Ovary (tissue), 9 donors: Measurements from ENCODE around the gene VEPH1. TPM values are rescaled to one million over a fixed set of nuclear protein-coding genes. Genes with fewer than 3 reads are reported as not detected.

Source experiments
- DNase-seq, 5 donors: peaks; one replicate each; pipeline ENCODE4 v3.0.0-alpha.2; 2019 to 2020
- H3K27ac ChIP-seq, 2 donors: fragments of 200-600 bp; one replicate each; pipeline versions ENCODE4 v1.5.1 to v1.8.0; 2019 to 2022
- H3K27me3 ChIP-seq: fragments of 200-600 bp; one replicate; pipeline ENCODE4 v1.8.0; 2022
- H3K36me3 ChIP-seq: fragments of 200-600 bp; sonication (generic); one replicate; pipeline ENCODE4 v1.5.1; 2019
- H3K4me1 ChIP-seq: one replicate; pipeline ENCODE4 v1.8.1; 2013; ENCODE audit warnings: mild to moderate bottlenecking, moderate library complexity; ENCODE audit not compliant: insufficient read depth
- H3K4me3 ChIP-seq: fragments of 200-600 bp; sonication (generic); one replicate; pipeline ENCODE4 v1.5.1; 2017
- H3K9me3 ChIP-seq, 2 donors: fragments of 200-600 bp in 1 of 2; sonication (generic) in 1 of 2; one replicate each; pipeline versions ENCODE4 v1.5.1 to v1.8.1; 2013 to 2019; ENCODE audit warnings: mild to moderate bottlenecking in 1 of 2, moderate library complexity in 1 of 2
- EP300 ChIP-seq: sonication (generic); formaldehyde crosslinking; IDR thresholded peaks from one replicate; pipeline ENCODE4 v1.6.1; 2017; ENCODE audit warnings: antibody characterized with exemption
- POLR2A ChIP-seq: fragments of 450-650 bp; IDR thresholded peaks from one replicate; pipeline ENCODE4 v1.6.1; 2017; ENCODE audit warnings: antibody characterized with exemption, mild to moderate bottlenecking, moderate library complexity
- WGBS, 3 donors: extraction: QIAGEN DNeasy Blood & Tissue Kit in 1 of 3; methylation state at CpG; one replicate each; pipeline versions ENCODE4 v1.1.5 to v1.1.7; 2013 to 2017; 5-methylcytosine and 5-hydroxymethylcytosine counted together
- intact Hi-C, 4 donors: fragments of 100-400 bp; cut with DNase I; formaldehyde crosslinking; loops; one replicate each; pipeline versions ENCODE4 v1.11.0 to v1.15.1; 2022 to 2023
- polyA plus RNA-seq, 2 donors: library from polyadenylated mRNA; stranded (reverse); fragments of 200-250 nt in 1 of 2; fragments of 350-450 nt in 1 of 2; fragmentation: Illumina TruSeq in 1 of 2; extraction: RNeasy Lipid Tissue Mini Kit (QIAGEN cat#74804) in 1 of 2; gene quantifications; one replicate each; pipeline ENCODE4 v1.2.3, GENCODE V29; 2013 to 2014
- total RNA-seq, 7 donors: library from RNA; depleted of rRNA in 2 of 7; stranded (reverse); fragments of >200 nt in 2 of 7; fragmentation: NEBNext Ultra II Directional in 3 of 7; extraction: Animal tissue kit (Norgen Biotek cat#: 25700) in 3 of 7; gene quantifications; one replicate each; pipeline versions ENCODE4 v1.1.0 to v1.2.4, GENCODE V29; 2016 to 2023
- TF ChIP-seq, protein P1 (sequence below), 3 donors: fragments of 450-650 bp in 2 of 3; fragments of 200-600 bp in 1 of 3; IDR thresholded peaks; one replicate each; pipeline versions ENCODE4 v1.5.1 to v1.8.0; 2016 to 2022; ENCODE audit warnings: antibody characterized with exemption in 3 of 3, mild to moderate bottlenecking in 1 of 3
- donor health status: DM: no; HTN: no; CAD: no; lungs with moderate emphysema.
- donor health status: DM: no; HTN: no; CAD: no.
- donor health status: Bipolar disorder and iron deficiency.
- donor health status: DM: yes; HTN: yes; CAD: no.
- donor health status: DM: no; HTN: no; CAD: no.
- donor health status: DM: yes; HTN: yes; CAD: no.

The VEPH1 gene
- total and polyA plus RNA-seq, 9 donors: 0.23 to 4.6 (median 1.3) TPM; not detected in 1

DNA sequence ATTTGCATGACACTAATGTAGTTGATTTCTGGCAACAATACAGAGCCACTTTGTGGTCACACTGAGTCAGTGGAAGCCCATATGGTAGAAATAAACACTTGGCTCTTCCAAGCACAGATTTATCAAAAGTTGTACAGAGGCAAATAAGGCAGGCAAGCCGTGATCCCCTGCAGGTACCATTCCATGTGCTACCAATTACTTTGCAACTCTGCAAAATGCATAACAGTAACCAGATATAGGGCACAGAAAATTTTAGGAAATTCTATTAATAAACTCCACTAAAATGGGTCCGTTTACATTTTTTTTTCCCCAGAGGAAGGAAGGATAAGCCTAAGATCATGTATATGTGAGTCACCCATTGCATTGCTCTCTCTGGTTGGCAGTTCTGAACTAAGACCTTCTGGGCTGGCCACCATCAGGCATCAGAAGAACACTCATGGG is 169.6 kb downstream of the VEPH1 start:
- 62 to 84% (median 68%) methylated on average over 2 of the region's 2 CpGs for WGBS, 3 donors
- Histone ChIP-seq H3K27me3 (no peaks in the 10 kb centered on the region), H3K27ac (no peak overlapping the region), H3K9me3 (no peaks in the 10 kb centered on the region), H3K4me1 (no peaks in the 10 kb centered on the region), H3K4me3 (no peak overlapping the region), H3K36me3 (no peaks in the 10 kb centered on the region)
- intact Hi-C loops: no loop called here
- DNase-seq: no peak
- TF ChIP-seq, protein P1, sequence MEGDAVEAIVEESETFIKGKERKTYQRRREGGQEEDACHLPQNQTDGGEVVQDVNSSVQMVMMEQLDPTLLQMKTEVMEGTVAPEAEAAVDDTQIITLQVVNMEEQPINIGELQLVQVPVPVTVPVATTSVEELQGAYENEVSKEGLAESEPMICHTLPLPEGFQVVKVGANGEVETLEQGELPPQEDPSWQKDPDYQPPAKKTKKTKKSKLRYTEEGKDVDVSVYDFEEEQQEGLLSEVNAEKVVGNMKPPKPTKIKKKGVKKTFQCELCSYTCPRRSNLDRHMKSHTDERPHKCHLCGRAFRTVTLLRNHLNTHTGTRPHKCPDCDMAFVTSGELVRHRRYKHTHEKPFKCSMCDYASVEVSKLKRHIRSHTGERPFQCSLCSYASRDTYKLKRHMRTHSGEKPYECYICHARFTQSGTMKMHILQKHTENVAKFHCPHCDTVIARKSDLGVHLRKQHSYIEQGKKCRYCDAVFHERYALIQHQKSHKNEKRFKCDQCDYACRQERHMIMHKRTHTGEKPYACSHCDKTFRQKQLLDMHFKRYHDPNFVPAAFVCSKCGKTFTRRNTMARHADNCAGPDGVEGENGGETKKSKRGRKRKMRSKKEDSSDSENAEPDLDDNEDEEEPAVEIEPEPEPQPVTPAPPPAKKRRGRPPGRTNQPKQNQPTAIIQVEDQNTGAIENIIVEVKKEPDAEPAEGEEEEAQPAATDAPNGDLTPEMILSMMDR (IDR thresholded peaks at IDR 0.05): no peak
- TF ChIP-seq POLR2A: no peak

DNA sequence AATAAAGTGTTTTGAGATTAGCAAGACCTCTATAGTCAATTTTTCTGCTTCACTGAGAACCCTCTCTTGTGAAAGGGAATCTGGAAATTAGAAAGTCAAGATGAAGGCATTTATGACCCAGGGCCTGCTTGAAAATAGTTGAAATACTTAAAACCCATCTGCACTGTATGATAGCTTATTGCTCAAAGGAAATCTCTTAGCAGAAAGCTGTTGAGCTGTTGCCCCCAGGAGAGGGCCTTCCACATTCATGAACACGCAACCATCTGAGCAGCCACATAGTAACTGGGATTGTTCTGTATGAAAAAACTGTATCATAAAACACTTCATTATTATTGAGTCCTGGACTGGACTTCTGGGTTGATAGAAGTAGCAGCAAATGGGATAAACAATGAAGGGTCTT is 173.0 kb downstream of the VEPH1 start:
- no peak overlapping the region for H3K27ac ChIP-seq
- no peaks in the 10 kb centered on the region for H3K36me3 ChIP-seq
- no peak overlapping the region for H3K4me3 ChIP-seq
- H3K4me1 ChIP-seq: no peaks in the 10 kb centered on the region
- WGBS, 3 donors: 94 to 100% (median 95%) methylated on average over 1 of the region's 1 CpG
- H3K27me3 ChIP-seq: no peaks in the 10 kb centered on the region
- intact Hi-C loops: no loop called here
- no peak for TF ChIP-seq EP300
- no peak for TF ChIP-seq POLR2A
- TF ChIP-seq, protein P1 (IDR thresholded peaks at IDR 0.05): no peak
- DNase-seq: no peak
- no peaks in the 10 kb centered on the region for H3K9me3 ChIP-seq

DNA sequence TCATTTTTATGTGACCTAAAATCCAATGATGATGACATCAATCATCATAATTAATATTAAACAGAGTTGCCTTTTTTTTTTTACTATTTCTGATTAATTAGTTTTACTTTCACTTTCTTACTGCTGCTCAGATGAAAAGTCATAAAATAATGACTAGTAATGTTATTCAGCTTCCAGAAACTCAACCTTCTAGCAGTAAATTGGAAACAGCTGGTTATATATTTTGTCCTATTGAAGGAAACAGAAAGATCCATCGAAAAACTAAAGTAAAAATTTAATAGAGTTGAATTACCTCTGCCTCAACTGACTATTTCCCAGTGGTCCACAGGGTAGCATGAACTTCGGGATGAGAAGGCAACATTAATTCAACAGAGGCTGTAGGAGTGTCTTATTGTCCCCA is 173.7 kb downstream of the VEPH1 start:
- Histone ChIP-seq H3K9me3 (no peaks in the 10 kb centered on the region), H3K4me3 (no peak overlapping the region)
- 57 to 72% (median 67%) methylated on average over 2 of the region's 2 CpGs for WGBS, 3 donors

DNA sequence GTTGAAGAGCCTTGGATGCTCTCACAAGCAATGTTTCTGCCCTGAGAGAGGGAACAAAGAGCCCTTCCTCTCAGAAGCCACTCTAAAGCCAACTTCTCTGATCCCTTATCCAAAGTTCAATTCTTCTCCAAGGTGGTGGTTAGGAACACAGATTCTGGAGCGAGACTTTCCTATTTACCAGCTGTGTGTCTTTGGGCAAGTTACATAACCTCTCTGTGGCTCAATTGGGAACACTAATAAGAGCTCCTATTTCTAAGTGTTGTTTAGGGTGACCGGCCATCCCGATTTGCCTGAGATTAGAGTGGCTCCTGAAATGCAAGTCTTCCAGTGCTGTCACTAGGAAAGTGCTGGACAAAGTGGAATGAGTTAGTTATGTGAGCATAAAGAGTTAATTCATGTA is 175.4 kb downstream of the VEPH1 start:
- 88 to 93% (median 92%) methylated on average over 3 of the region's 3 CpGs for WGBS, 3 donors
- TF ChIP-seq EP300 (no peak), POLR2A (no peak)
- TF ChIP-seq, protein P1 (IDR thresholded peaks at IDR 0.05): no peak
- Histone ChIP-seq H3K9me3 (no peaks in the 10 kb centered on the region), H3K36me3 (no peaks in the 10 kb centered on the region), H3K4me3 (no peak overlapping the region), H3K27ac (no peak overlapping the region), H3K4me1 (no peaks in the 10 kb centered on the region), H3K27me3 (no peaks in the 10 kb centered on the region)
- intact Hi-C loops: no loop called here
- DNase-seq: no peak

More for the DNA sequence above, 173.7 kb downstream of the VEPH1 start:
- TF ChIP-seq POLR2A (no peak), EP300 (no peak)
- TF ChIP-seq, protein P1 (IDR thresholded peaks at IDR 0.05): no peak
- no peak for DNase-seq
- H3K27ac ChIP-seq: no peak overlapping the region
- H3K27me3 ChIP-seq: no peaks in the 10 kb centered on the region
- intact Hi-C loops: no loop called here
- H3K36me3 ChIP-seq: no peaks in the 10 kb centered on the region
- no peaks in the 10 kb centered on the region for H3K4me1 ChIP-seq
